Left renal cortex interstitium (tissue), 4 donors: ENCODE measurements around the gene PSKH1. TPM values are rescaled to one million over a fixed set of nuclear protein-coding genes. Genes with fewer than 3 reads are reported as not detected.
A peak's percentile ranks its signal among the peaks of the same experiment; 100 is the strongest.
"Not testable (repeated sequence)": the region's sequence is repeated elsewhere in the genome, so short reads cannot be mapped to it uniquely, and the experiment has no call there.

Experiments used
- DNase-seq, 4 donors: peaks; one replicate each; pipeline ENCODE4 v3.0.0-alpha.2; 2013; ENCODE audit warnings: low read depth in 4 of 4, low spot score in 2 of 4, missing footprints in 1 of 4
- polyA plus RNA-seq, 4 donors: library from polyadenylated mRNA; unstranded; fragments of 120-200 nt; gene quantifications; one replicate each; pipeline ENCODE4 v1.2.1, GENCODE V29; 2013; ENCODE audit not compliant: insufficient read length in 4 of 4

Gene PSKH1
- polyA plus RNA-seq: 10 to 100 TPM; 33.5 to 44.6 (median 40.1) TPM

GRCh38 chr16:67892899-67893742, at the start of gene PSKH1:
Gene PSKH1, plus strand, starts transcription at chr16:67893254. Its CDS starts 15,496 bp downstream, at chr16:67908750.
- peak in 3 of 4 donors; percentile 75 to 92 (median 88) for DNase-seq

- no peak for DNase-seq
These were observed 49.7 kb upstream of the PSKH1 start for GRCh38 chr16:67843343-67843765.

GRCh38 chr16:67844497-67844896, 48.6 kb upstream of the PSKH1 start:
- DNase-seq: no peak

DNA sequence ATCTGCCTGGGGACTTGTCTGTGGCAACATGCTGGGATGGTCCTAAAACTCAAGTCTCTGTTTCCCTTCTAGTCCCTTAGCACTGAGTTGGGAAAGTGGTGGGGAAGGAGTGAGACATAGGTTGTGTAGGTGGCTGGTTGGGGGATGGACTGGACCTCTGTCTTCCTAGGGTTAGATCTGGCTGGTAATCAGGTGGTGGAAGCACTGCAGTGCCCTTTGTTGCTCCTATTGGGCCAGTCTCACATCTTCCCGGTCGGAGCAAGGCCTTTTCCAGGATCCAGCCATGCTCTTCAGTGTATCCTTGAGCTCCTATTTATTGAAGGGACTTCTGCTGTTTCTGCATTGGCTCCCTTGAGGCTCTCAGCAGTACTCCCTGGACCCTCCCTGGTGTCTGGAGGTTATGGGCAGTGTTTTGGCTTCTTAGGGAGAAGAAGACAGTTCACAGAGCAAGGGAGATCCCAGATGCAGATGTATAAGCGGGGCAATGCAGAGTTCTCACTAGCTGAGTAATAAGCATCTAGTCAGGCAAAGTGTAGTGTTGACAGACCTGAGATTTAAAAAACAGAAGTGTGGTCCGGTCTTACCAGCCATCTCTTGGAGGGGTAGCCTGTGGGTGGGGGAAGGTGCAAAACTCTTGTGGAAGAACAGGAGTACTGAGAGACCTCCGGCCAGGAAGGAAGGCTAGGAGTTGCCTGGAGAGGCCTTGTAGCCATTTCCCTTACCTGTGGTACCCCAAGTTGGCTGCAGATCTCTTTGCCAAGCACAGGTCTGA, 47.6 kb upstream of the PSKH1 start:
- no peak for DNase-seq

DNA sequence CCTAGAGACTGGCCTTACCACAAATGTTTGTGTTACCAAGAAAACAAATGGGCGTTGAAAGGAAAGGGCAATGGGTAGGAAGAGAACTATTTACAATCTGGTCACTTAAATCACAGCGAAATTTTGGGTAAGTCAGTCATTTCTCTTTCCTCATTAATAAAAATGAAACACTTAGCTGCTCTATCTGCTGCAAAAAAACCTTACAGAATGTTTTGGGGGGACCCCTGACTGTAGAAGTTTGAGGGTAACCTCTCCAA, 47.1 kb upstream of the PSKH1 start:
- no peak for DNase-seq

DNA sequence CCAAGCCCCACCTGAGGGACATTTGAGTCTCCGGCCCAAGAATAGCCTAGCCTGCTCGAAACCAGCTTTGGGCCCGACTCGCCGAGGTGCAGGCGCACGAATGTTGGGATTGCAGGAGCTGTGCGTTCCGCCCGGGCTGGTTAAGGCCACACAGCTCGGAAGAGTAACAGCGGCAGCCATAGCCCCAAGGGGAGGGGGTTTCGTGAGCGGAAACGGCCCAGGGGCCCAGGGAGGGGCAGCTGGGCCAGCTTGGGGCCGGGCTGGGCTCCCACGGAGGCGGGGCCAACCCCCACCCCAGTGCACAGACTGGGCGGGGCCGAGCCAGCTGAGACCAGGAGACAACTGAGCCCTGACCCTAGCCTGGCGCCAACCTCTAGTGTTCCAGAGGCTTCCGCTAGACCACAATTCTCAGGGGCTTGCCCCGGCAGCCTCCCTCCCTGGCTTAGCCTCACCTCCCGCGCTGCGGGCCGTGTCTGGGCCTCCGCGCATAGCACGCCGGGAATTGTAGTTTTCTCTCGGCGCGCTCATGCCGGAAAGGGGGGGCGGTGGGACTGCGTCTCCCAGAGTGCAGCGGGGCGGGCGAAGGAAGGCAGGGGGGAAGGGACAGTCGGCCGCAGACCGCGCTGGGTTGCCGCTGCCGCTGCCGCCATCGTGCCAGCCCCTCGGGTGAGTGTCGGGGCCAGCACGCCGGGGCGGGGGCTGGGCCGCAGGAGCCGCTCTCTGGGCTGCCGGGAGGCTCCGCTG, 46.6 kb upstream of the PSKH1 start, which contains the start of gene NUTF2:
Gene NUTF2, plus strand, starts transcription at position 614 of the 744 bp plus-strand sequence. CDS start 18,198 bp downstream, outside the sequence.
- DNase-seq: peak; percentile 86 to 96 (median 94)

DNA sequence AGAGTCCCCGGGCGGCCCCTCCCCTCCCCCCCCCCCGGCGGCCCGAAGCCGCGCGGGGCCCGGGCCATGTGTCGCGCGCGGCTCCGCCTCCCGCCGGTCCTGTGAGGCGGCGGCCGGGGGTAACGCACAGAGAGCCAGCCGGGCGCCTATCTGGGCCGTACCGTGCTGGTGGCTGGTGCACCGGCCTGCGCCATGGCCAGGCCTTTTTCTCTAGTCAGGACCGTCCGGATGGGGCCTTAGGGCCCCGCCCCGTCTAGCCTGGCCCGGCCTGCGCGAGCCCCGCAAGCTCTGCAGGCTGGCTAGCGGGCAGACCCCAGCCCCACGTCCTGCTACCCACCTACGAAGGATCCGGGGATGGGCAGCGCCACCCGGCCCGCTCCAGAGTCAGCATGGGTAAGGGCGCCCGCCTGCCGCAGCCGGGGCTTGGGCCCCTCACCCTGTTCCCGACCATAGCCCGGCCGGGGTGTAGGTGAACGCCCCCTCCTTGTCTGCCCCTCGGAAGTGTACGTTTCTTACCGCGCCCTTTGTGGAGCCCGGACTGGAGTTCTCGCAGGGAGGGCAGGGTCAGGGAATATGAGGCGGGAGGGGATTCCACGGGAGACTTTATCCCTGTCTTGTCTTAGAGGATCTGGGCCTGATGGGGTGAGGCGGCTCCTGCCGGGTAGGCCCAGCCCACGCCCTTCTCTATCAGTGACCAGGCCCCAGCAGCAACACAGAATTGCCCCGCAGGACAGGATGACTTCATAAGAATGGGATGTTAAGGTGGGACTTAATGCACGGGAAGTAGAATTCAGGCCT, 45.8 kb upstream of the PSKH1 start, which contains the start of gene CENPT:
Gene CENPT, minus strand, starts transcription at position 630 of the 798 bp plus-strand sequence. CDS start 13,834 bp downstream, outside the sequence.
- no peak for DNase-seq

- no peak for DNase-seq
These were observed 44.9 kb upstream of the PSKH1 start for GRCh38 chr16:67848118-67848517.

DNA sequence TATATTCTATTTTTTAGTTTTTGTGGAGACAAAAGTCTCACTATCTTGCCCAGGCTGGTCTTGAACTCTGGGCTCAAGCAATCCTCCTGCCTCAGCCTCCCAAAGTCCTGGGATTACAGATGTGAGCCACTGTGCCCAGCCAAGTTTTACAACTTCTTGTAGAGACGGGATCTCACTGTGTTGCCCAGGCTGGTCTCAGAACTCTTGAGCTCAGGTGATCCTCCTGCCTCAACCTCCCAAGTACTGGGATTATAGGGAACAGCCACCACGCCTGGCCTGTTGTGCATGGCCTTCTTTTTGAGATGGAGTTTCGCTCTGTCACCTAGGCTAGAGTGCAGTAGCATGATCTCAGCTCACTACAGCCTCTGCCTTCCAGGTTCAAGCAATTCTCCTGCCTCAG, 39.4 kb upstream of the PSKH1 start:
- no peak for DNase-seq

GRCh38 chr16:67855789-67856188, 37.3 kb upstream of the PSKH1 start:
- no peak for DNase-seq

GRCh38 chr16:67856927-67857546, 36.0 kb upstream of the PSKH1 start:
- no peak for DNase-seq

- no peak for DNase-seq
These were observed 35.4 kb upstream of the PSKH1 start for GRCh38 chr16:67857547-67858233.

DNA sequence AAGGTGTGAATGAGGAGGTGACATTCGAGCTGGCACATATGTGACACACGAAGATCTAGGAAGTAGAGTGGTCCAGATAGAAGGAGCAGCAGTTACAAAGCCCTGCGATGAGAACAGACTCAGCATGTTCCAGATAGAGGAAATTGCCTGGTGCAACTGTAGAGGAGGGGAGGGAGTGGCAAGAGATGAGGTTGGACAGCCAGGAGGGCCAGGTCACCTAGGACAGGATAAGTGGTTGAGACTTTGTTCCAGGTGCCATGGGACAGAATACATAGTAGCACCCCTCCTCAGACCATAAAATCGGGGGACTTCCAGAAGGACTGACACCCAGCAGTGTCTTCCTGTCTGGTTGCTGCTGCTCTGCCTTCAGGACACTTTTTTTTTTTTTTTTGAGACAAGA, 34.6 kb upstream of the PSKH1 start:
- no peak for DNase-seq

GRCh38 chr16:67860589-67861398, 32.3 kb upstream of the PSKH1 start:
- no peak for DNase-seq

- no peak for DNase-seq
These were observed 31.2 kb upstream of the PSKH1 start for GRCh38 chr16:67861877-67862276.

DNA sequence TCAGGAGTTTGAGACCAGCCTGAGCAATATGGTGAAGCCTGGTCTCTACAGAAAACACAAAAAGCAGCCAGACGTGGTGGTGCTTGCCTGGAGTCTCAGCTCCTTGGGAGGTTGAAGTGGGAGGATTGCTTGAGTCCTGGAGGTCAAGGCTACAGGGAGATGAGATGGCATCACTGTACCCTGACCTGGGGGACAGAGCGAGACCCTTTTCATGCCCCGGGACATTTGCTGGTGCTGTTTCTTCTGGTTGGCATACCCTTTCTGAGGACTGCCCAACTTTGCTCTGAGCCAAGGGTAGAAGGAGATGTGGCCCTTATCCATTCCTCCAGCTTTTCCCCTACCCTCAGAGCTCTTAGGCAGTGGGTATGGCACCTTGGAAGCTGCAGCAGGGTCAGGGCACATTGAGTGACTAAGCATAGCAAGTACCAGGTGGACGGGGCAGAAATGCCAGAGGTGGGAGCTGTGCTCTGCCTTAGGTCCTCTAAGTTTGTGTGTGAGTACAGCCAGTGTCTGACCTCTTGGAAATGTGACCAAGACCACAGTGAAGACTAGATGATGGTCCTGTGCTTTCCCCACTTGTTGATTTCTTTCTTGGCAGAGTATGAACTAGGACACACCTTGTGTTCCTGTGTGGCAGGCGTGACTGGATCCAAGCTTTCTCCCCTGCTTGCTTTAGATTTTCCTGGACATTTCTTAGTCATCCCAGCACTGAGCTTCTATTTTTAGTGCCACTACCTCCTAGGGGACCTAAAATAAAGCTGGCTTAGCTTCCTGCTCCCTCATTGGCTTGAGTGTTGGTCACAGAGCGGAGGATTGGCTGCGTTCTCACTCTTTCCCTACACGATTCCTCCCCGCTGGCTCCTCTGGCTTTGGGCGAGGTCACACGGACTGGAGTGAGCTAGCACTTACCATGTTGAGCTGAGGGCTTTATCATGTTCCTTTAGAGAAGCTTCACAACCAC, 30.2 kb upstream of the PSKH1 start:
- DNase-seq: no peak

DNA sequence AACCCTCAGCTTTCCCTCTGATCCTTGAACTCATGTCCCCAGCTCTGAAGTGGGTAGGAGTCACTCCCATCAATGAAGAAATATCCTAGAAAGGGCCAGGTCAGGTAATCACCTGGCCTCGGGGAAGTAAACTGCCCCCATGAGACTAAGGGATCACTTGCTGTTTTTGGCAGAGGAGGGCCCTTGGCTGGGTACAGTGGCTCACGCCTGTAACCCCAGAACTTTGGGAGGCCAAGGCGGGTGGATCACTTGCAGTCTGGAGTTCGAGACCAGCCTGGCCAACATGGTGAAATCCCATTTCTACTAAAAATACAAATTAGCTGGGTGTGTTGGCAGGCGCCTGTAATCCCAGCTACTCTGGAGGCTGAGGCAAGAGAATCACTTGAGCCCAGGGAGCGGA, 29.0 kb upstream of the PSKH1 start:
- DNase-seq: not testable (repeated sequence)
